ENCODE data around the gene DNAI4. TPM values are rescaled to one million over a fixed set of nuclear protein-coding genes. Genes with fewer than 3 reads are reported as not detected.

Gene DNAI4
- total RNA-seq, 4 donors from 2014 or later = 10.7 to 26.0 (median 20.5) TPM

DNA sequence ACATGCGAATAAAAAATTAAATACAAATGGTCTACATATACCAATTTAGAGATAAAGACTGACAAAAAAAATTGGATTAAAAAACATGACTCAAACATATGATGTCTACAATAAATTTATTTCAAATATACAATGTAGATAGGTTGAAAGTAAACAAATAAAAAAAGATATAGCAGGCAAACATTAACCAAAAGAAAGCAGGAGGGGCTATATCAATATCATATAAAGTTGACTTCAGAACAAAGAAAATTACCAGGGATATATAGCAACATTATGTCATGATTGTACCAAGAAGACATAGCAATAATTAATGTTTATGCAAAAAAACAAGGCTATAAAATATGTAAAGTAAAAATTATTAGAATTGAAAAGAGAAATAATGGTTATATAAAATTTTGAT lies 73.7 kb downstream of the DNAI4 start:
- no peaks in the 10 kb centered on the region for H3K36me3 ChIP-seq
- no peaks in the 10 kb centered on the region for H3K4me1 ChIP-seq
- DNase-seq = no peak
- no peak overlapping the region for H3K4me3 ChIP-seq (replicated peaks in 1 of 3)
- H3K27ac ChIP-seq = no peak overlapping the region
- no peaks in the 10 kb centered on the region for H3K9me3 ChIP-seq
- intact Hi-C loops (cut with DNase I) = no loop called here
- TF ChIP-seq, protein P1, sequence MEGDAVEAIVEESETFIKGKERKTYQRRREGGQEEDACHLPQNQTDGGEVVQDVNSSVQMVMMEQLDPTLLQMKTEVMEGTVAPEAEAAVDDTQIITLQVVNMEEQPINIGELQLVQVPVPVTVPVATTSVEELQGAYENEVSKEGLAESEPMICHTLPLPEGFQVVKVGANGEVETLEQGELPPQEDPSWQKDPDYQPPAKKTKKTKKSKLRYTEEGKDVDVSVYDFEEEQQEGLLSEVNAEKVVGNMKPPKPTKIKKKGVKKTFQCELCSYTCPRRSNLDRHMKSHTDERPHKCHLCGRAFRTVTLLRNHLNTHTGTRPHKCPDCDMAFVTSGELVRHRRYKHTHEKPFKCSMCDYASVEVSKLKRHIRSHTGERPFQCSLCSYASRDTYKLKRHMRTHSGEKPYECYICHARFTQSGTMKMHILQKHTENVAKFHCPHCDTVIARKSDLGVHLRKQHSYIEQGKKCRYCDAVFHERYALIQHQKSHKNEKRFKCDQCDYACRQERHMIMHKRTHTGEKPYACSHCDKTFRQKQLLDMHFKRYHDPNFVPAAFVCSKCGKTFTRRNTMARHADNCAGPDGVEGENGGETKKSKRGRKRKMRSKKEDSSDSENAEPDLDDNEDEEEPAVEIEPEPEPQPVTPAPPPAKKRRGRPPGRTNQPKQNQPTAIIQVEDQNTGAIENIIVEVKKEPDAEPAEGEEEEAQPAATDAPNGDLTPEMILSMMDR (IDR thresholded peaks at IDR 0.05) = no peak
- TF ChIP-seq POLR2A (IDR thresholded peaks at IDR 0.05) = no peak
- WGBS, 2 donors = 97 to 98% methylated on average over 1 of the region's 1 CpG
- no peaks in the 10 kb centered on the region for H3K27me3 ChIP-seq

DNA sequence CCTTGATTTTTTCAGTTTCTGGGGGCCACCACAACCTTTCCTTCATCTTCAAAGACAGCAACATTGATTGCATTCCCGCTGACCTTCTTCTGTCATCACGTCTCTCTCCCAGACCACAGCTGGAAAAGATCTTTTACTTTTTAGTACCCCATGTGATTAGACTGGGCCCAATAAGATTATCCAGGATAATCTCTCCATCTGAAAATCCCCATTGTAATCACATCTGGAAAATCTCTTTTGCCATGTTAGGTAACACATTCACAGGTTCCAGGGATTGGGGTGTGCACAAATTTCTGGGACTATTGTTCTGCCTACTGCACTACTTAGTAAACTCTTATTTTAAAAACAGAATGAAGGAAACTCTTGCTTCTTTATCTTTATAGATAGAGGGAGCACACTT lies 76.5 kb downstream of the DNAI4 start:
- intact Hi-C loops (cut with DNase I) = no loop called here
- Histone ChIP-seq H3K9me3 (no peaks in the 10 kb centered on the region), H3K4me3 (replicated peaks in 1 of 3) (no peak overlapping the region), H3K27ac (no peak overlapping the region), H3K4me1 (no peaks in the 10 kb centered on the region), H3K27me3 (no peaks in the 10 kb centered on the region), H3K36me3 (no peaks in the 10 kb centered on the region)
- TF ChIP-seq, protein P1 (IDR thresholded peaks at IDR 0.05) = no peak
- TF ChIP-seq POLR2A (IDR thresholded peaks at IDR 0.05) = no peak
- DNase-seq = no peak
- WGBS, 2 donors = 87 to 88% methylated on average over 2 of the region's 2 CpGs

DNA sequence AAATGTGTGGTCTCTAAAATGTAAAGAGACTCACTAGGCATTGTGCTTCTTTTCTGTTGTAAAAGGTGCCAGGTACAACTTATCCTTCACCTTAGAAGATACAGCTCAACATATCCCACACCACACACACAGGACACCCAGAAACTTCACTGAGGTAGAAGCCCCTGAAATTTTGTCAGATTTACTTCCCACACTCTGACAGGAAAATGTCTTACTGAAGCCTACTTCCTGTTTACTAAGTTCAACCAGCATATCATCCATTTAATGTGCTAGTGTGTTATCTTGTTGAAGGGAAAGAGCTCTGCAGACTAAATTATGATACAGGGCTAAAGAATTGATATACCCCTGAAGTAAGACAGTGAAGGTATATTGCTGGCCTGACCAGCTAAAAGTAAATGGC lies 83.7 kb downstream of the DNAI4 start:
- H3K9me3 ChIP-seq = no peaks in the 10 kb centered on the region

DNA sequence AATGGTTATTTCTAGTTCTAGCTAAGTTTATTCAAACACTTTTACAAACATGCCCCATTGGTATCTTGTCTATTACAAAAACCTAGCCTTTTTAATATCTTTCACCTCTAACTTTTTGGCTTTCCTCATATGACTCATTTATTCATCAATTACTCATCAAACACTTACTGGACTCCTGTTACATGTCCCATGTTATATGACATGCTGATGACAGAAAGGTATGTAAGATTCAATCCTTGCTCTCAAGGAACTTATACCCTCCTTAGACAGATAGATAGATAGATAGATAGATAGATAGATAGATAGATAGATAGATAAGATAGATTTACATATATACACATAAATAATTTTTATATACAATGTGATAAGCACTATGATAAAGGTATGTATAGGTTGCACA lies 89.7 kb downstream of the DNAI4 start:
- intact Hi-C loops (cut with DNase I) = no loop called here
- TF ChIP-seq POLR2A (IDR thresholded peaks at IDR 0.05) = no peak
- TF ChIP-seq, protein P1 (IDR thresholded peaks at IDR 0.05) = no peak
- H3K36me3 ChIP-seq = no peaks in the 10 kb centered on the region

More for the DNA sequence above, 83.7 kb downstream of the DNAI4 start:
- H3K27ac ChIP-seq = no peak overlapping the region
- intact Hi-C loops (cut with DNase I) = no loop called here
- DNase-seq = no peak
- no peak overlapping the region for H3K4me3 ChIP-seq (replicated peaks in 1 of 3)
- no peaks in the 10 kb centered on the region for H3K36me3 ChIP-seq
- TF ChIP-seq POLR2A (IDR thresholded peaks at IDR 0.05) = no peak
- TF ChIP-seq, protein P1 (IDR thresholded peaks at IDR 0.05) = no peak
- H3K27me3 ChIP-seq = no peaks in the 10 kb centered on the region
- no peaks in the 10 kb centered on the region for H3K4me1 ChIP-seq

DNA sequence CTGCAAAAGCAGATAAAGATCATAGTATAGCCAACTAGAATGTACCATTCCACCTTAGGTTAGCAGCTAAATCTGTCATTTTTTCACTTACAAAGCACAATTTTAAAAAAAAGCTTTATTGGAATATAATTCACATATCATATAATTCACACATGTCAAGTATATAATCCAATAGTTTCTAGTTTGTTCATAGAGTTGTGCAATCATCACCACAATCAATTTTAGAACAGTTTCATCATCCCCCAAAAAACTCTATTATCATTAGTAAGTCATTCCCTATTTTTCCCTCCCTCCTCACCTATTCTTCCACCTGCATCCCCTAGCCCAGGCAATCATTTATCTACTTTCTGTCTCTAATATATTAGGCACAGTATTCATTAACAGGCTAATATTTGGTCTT lies 91.5 kb downstream of the DNAI4 start:
- no peaks in the 10 kb centered on the region for H3K9me3 ChIP-seq
- H3K36me3 ChIP-seq = no peaks in the 10 kb centered on the region
- intact Hi-C loops (cut with DNase I) = no loop called here
- H3K27me3 ChIP-seq = no peaks in the 10 kb centered on the region
- no peak overlapping the region for H3K27ac ChIP-seq
- TF ChIP-seq POLR2A (IDR thresholded peaks at IDR 0.05) = no peak
- TF ChIP-seq, protein P1 (IDR thresholded peaks at IDR 0.05) = no peak
- no peak overlapping the region for H3K4me3 ChIP-seq (replicated peaks in 1 of 3)
- no peak for DNase-seq
- H3K4me1 ChIP-seq = no peaks in the 10 kb centered on the region

More for the DNA sequence above, 89.7 kb downstream of the DNAI4 start:
- no peaks in the 10 kb centered on the region for H3K4me1 ChIP-seq
- H3K9me3 ChIP-seq = no peaks in the 10 kb centered on the region
- no peak for DNase-seq
- no peak overlapping the region for H3K27ac ChIP-seq
- H3K27me3 ChIP-seq = no peaks in the 10 kb centered on the region
- no peak overlapping the region for H3K4me3 ChIP-seq (replicated peaks in 1 of 3)
